GM19043 (cell line): ENCODE measurements around the gene CHST13.

Experiments
- ATAC-seq: cut with Tn5 transposase; IDR thresholded peaks from one replicate; pipeline ENCODE4 v1.9.1; 2021; ENCODE audit warnings: low read depth; ENCODE audit not compliant: unreplicated experiment

CHST13 gene

DNA sequence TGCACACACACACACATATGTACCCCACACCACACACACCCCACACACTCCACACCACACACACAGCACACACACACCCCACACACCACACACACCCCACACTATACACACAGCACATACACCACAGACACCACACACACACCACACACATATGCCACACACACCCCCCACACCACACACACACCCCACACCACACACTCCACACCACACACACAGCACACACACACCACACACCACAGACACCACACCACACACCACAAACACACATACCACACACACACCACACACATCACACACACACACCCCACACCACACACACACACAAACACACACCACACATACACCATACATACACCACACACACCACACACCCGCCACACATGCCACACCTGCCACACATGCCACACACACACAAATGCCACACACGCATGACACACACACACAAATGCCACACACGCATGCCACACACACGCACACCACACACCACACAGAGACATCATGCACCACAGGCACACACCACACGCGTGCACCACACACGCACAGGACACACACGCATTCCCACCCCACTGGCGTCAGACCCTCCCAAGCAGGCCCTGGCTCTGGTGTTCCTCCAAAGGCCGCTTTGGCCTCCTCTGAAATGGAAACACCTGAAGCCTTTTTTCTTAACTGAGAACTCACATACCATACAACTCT is 15.7 kb downstream of the CHST13 start:
- no peak for ATAC-seq

DNA sequence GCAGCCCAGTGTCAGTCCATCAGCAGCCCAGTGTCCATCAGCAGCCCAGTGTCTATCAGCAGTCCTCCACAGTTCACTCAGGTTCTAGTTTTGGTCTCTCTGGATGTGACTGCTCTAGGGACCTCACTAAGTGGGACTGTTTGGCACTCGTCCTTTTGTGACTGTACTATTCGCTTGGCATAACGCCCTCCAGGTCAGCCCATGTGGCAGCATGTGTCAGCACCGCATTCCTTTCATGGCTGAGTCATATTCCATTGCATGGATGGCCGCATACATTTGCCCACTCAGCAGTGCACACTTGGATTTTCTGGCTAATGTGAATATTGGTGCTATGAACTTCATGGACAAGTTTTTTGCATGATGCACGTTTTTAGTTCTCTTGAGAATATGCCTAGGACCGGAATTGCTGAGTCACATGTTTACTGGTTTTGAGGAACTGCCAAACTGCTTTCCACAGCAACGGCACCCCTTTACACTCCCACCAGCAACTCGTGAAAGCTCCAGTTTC is 16.4 kb downstream of the CHST13 start:
- ATAC-seq: no peak

DNA sequence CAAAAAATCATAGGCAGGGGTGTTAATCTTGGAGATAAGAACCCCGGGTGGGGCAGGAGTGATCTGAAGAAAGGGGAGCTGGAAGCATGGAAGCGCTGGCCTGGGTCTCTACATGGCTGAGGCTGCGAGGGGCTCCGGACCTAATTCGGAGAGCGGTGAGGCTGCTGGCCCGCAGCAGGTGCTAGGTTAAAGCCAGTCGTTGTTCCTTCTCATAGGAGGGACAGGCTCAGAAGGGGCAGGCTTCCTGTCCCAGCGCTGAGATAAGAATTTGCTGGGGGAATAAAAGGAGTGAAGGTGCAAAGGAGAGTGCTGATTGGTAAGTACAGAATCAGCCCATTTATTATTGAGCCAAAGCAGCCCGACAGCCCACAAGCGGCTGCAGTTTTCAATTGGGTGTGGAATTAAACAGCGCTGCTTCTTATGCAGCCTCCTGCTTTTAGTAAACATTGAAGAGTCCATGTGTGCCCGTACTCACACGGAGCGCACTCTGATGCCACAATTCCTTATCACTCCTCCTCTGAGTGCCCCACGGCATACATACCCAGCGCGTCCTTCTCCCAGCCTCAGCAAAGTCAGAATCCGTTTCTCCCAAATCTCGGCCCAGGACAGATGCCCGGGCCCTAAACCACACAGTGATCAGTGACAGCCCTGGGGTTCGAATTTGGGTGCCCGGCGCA is 17.1 kb downstream of the CHST13 start:
- ATAC-seq: no peak

DNA sequence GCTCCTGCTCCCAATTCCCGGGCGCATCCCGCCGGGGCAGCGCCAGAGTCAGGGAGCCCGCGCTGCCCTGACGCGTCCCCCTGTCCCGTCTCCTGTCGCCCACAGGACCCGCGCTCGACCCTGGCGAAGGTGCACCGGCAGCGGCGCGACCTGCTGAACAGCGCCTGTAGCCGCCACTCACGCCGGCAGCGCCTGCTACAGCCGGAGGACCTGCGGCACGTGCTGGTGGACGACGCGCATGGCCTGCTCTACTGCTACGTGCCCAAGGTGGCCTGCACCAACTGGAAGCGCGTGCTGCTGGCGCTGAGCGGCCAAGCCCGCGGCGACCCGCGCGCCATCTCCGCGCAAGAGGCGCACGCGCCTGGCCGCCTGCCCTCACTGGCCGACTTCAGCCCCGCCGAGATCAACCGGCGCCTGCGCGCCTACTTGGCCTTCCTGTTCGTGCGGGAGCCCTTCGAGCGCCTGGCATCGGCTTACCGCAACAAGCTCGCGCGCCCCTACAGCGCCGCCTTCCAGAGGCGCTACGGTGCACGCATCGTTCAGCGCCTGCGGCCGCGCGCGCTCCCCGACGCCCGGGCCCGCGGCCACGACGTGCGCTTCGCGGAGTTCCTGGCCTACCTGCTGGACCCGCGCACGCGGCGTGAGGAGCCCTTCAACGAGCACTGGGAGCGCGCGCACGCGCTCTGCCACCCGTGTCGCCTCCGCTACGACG is 17.8 kb downstream of the CHST13 start:
- no peak for ATAC-seq

DNA sequence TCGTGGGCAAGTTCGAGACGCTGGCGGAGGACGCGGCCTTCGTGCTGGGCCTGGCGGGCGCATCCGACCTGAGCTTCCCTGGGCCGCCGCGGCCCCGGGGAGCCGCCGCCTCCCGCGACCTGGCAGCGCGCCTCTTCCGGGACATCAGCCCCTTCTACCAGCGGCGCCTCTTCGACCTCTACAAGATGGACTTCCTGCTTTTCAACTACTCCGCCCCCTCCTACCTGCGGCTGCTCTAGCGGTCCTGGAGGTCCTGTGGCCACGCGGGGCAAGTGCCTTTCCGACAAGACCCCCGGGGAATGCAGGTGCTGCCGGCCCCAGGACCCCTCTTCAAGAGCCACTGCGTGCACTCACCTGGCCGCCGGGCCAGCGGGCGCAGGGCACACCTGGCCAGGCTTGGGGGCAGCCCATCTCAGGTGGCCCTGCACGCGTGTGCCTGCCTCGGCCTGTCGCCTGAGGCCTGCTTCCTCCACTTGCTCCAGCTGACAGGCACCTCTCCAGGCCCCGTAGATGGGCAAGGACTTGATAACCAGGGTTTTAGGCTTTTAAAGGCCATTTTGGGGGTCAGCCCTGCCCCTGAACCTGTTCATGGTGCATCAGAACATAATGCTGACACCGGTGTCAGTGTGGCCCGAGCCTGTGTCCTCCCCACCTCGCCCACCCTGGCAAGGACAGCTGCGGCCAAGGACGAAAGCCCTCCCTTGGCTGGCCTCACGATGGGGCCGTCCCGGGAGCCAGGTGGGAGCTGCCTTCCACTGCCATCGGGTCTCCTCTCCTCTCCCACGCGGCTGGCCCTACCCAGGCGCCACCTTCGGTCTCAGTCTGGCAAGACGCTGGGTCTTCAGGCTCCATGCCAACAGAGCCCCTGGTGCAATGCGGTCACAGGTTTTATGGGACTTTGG is 18.6 kb downstream of the CHST13 start:
- no peak for ATAC-seq

DNA sequence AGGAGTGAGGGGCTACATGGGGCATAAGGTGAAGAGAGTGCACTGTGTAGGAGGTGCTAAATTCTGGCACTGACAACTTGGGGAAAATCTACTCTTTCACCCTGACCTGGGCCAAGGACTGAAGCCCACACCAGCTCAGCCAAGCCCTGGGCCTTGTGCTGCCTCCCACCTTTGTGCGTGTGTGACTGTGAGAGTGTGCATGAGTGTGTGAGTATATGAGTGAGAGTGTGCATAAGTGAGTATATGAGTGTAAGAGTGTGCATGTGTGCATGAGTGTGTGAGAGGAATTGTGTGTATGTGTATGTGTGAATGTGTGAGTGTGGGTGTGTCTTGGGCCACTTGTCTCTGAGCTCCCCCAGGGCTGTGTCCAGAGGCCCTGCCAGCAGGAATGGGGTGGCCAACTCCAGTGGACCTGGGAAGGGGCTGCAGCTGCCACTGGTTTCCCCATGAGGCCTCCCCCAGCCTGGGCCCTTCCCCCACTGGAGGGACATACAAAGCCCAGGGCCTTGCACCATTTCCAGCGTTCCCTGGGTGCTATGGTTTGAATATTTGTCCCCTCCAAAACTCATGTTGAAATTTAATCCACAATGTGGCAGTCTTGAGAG is 19.6 kb downstream of the CHST13 start:
- no peak for ATAC-seq

DNA sequence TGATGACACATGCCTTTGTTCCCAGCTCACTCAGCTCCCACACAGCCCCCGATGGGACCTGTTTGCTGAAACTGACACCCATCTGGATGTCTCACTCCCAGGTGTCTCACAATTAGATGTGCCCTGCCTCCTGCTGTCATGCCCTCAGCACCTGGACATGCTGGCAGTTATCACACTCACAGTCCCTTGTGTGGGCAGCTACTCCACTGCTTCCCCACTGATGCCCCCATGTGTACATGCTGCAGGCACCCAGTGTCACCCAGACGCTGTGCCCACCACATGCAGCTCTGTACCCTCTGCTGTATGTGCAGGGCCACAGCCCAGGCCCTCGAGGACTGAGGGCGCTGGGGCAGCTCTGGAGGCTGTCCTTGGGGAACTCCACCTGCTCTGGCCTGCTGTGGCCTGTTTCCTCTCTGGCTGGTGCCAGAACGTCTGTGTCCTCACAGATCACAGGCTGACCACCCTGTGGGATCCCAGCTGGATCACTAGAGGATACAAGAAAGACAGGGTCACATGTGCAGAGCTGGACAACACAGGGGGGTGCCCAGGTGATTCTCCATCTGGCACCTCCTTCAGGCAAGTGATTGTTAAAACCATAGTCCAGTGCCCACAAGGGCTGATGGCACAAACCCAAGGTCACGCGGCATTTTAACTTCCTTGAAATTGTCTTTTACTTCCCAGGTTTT is 20.8 kb downstream of the CHST13 start:
- ATAC-seq: no peak

DNA sequence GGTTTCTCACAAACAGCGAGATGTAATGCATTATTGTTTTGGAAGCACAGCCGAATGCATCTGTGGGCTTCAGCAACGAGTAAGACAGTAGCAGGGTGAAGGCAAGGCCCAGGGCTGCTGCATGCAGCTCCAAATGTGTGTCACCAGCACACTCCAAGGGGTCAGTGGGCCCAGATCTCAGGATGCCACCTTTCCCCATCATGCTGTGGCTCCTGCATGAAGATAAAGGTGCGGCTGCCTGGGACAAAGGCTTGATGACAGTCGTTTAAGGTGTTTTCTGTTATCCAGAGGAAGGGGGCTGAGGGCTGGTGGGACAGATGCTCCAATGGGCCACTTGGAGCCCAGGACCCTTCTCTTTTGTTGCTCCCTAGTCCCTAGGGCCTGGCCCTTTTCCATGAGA is 21.6 kb downstream of the CHST13 start:
- ATAC-seq: no peak

DNA sequence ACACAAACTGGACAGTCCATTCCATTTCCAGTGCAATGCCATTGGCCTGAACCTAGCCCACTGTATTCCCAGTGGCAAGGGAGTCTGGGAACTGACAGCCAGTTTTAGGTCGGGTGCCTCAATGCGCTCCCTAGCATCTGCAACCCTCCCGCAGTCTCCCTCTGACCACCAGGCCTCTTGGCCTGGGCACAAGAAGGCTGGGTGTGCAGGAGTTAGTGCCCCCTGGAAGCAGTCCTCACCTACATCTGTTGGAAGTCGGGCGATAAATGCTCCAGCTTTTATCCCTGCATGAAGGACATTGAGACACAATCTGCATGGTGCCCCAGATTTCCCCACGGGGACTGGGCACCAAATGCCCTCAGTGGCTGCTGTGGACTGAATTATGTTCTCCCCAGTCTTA is 22.1 kb downstream of the CHST13 start:
- ATAC-seq: no peak

DNA sequence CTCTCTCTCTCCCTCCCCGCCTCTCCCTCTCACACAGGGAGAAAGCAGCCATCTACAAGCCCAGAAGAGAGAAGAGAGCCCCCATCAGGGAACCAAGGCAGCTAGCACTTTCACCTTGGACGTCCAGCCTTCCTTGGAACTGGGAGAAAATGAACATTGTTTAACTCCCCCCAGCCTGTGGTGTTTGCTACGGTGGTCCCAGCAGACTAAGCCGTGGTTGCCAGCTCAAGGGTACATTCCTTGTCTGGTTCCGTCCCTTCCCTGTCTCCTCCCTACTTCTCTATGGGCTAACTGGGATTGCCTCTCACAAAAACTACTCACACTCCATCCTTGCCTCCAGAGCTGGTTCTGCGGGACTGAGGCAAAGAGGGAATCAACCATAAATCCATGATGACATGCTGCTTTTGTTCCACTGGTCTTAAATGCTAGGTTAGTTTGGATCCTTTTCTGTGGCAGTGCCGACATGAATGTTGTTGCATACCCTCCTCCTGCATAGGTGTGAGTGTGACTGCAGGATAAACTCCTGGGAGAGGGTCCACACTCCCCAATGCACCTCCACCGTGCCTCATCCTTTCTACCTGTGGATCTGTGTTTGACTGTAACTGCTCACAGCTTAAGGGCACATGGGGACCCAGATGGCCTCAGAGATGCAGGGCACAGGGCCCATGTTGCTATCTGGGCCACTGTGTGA is 22.7 kb downstream of the CHST13 start:
- ATAC-seq: no peak

DNA sequence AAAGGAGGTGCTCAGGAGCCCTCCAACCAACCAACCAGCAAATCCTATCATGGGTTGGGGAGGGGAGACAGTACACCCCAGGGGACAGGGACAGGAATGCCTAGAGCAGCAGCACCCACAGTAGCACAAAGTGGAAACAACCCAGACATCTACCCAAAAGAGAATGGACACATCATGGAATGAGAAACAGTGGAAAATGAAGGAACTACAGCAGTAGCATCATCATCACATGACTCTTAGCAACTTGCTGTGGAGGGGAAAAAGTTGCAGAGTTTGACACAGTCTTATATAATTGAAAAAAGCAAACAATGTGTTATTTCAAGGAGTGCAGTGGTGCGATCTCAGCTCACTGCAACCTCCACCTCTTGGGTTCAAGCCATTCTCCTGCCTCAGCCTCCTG is 23.8 kb downstream of the CHST13 start:
- no peak for ATAC-seq

DNA sequence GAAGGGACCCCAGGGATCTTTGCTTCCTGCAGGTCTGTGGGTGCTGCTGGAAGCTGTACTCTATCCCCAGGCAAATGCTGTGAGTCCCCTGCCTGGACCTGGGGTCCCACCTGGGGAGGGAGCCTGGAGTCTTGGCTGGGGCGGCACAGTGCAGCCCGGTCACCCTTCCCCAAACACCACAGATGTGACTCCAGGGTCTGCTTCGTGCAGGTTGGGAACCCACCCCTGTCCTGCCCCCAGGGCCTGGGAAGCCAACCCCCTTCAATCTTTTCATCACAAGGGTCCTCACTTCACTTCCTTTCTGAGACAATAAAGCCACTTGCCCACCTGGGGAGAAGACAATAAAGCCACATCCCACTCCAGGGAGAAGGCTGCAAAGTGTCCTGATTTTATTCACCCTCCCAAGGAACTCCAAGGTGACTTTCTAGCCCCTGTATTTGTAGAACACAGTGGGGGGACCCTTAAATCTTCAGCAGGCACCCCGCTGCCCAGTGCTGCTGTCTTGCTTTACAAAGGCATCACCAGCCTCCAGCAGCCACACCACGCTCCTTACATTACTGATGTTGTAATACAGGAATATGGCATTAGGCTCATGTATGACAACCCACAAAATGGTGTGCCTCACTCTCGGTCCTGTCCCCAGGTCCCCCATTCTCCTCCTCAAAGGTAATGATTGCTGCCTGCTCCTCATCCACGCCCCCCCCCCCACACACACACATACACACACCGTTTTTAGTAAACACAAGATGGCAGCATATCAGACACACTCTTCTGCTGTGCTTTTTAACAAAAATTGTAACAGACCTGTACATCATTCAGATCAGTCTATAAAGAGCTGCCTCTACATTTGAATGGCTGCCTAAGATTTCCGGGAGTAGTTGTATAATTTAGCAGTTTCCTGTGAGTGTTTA is 24.9 kb downstream of the CHST13 start:
- no peak for ATAC-seq

DNA sequence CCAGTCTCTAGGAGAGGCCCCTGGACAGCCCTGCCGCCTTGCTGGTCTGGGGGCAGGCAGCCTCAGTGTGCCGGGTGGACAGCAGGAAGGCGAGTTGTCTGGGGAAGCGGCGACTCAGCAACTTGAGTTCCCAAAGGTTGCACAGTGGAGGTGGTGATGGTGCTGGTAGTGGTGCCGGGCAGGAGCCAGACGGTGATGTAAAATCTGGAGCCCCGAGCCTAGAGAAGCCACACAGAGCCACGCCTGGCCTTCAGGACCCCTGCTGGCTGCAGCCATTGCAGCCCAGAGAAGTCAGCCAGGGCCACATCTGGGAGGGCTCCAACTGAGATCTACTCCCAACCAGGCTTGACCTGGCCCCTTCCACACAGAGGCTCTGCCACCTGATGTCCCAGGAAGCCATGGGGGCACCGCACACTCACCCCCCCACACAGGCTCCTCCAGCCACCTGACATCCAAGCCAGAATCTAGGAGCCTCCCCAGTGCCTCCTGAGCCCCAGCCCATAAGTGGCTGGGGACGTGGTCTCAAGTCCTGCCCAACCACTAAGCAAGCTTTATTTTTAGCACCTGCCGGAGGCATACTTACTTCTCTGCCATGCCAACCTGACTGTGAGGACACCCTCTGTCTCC is 26.0 kb downstream of the CHST13 start:
- no peak for ATAC-seq

DNA sequence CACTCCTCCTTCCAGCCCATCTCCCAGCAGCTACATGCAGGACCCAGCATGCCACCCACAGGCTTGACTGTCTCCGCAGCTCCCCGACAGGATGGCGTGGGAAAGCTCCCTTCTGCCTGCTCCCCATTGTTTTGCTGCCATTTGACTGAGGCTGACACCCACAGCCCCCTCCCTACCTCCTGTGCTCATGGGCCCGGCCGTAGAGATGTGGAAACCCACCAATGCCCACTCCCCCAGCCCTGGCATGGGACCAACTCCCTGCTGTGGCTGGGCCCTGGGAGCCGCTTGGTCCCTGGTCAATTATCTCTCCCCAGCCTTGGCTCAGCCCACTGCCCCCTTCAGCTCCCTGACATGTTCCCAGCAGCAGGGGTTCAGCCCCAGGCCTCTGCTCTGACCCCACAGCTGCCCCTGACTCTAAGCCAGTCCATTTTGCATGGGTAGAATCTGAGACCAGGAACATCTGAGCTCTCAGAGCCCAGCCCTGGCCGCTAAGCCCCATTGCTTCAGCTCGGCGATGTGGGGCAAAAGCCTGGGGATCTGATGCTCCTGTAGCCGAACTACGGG is 26.6 kb downstream of the CHST13 start:
- ATAC-seq: no peak

DNA sequence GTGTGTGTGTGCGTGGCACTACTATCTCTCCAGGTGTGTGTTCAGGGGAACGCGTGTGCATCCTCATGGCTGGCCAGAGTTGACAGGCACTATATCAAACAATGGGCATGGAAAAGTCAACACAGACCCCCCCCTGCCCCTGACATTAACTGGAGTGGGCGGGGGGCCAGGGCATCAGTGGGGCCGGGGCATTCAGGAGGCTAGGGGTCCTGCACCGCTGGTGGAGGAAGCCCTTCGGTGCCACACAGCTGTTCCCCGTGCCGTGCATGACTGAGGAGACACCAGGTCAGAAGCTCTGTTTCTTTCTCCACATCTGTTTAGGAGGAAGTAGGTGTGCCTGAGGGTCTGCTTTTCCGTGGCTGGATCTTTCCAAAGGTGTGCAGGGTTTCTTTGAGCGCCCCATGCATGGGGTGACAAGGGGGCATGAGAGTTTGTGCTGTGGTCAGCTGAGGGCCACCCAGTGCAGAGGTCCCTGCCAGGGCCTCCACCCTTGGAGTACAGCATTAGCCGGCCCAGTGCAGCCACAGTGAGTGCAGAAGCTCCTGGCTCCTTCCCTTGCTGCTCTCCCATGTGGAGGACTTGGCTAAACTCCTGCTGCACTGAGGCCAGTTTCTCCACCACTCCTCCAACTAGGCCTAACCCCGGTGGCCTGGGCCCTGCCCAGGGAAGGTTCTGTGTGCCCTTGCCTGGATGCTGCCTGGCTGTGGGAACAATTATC is 27.3 kb downstream of the CHST13 start:
- no peak for ATAC-seq

DNA sequence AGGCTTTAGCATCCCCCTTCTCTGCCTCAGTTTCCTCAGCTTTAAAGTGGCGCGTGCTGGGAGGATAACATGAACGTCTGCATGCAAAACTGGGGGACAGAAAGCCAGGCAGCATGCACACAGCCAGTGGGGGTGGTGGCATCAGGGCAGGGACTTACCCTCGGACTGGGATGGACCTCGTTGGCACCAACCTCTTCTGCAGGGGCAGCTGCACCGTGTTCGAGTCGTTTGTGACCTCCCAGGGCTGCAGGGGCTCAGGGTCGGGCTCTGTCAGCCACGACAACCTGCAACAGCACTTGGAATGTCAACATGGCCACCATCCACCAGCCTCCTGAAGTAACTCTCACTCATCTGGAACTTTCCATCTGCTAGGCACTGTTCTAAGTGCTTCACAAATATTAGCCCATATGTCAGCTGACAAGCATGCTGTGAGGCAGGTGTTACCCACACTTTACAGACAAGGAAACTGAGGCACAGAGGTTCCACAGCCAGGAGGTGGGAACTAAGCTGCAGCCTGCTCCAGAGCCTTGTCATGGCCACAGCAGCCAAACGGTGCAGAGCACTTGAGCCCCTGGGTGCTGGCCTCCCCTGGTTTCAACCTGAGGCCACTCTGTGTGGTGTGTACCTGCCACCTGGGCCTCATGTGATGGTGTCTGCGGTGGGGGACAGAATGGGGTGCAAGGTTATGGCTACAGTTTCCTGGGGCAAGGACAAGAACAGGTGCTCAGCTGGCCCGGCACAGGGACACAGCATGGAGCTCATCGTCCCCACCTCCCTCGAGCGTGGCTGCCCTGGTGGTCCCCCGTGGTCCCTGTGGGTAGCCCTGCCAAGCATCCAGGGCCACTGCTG is 28.1 kb downstream of the CHST13 start:
- no peak for ATAC-seq
